SIG-M5 treated with dmso at 0.1 percent for 504 hours (cell line): ENCODE measurements around the gene ARMC3.
"Not testable (repeated sequence)": the region's sequence is repeated elsewhere in the genome, so short reads cannot be mapped to it uniquely, and the experiment has no call there.

Experiments
- DNase-seq: peaks from one replicate; lab custom pipeline; 2025; ENCODE audit not compliant: unreplicated experiment; lab: John Stamatoyannopoulos, UW

The ARMC3 gene, protein sequence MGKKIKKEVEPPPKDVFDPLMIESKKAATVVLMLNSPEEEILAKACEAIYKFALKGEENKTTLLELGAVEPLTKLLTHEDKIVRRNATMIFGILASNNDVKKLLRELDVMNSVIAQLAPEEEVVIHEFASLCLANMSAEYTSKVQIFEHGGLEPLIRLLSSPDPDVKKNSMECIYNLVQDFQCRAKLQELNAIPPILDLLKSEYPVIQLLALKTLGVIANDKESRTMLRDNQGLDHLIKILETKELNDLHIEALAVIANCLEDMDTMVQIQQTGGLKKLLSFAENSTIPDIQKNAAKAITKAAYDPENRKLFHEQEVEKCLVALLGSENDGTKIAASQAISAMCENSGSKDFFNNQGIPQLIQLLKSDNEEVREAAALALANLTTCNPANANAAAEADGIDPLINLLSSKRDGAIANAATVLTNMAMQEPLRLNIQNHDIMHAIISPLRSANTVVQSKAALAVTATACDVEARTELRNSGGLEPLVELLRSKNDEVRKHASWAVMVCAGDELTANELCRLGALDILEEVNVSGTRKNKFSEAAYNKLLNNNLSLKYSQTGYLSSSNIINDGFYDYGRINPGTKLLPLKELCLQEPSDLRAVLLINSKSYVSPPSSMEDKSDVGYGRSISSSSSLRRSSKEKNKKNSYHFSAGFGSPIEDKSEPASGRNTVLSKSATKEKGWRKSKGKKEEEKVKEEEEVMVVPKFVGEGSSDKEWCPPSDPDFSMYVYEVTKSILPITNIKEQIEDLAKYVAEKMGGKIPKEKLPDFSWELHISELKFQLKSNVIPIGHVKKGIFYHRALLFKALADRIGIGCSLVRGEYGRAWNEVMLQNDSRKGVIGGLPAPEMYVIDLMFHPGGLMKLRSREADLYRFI

DNA sequence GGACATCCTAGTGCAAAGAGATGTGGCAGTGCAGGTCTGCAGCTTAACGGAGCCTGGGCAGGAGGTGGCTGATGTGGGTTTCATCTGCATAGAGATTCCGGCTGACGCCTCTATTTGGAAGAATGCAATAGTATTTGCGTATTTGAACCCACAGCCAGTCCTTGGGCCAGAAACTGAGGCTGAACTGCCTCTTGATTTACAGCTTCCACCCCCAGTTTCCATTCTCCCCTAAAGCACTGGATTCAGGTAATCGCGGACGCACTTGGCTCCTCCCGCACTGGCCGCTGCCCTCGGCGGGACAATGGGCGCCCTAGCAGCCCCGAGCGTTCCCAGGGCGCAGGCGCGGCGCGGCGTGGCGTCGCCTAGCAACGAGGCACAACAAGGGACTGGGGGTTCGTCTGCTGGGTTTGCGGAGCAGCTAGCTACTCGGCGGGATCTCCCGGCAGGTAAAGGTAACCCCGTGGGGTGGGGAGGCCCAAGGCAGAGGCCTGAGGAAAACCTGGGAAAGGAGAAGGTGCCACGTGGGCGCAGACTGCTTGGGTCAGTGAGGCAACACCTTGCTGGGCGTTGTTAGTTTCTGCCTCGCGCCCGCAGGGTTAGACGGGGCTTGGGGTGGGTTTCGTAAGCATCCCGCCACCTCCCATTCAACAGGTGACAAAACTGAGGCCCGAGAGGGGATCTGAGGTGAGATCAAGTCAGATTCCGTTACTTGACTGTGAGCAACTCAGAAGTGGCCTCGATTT lies at the start of gene ARMC3:
ARMC3 (plus strand) TSS at position 393 of the 743 bp plus-strand sequence. CDS start 3,944 bp downstream, outside the sequence.
- DNase-seq = peak; percentile 0

DNA sequence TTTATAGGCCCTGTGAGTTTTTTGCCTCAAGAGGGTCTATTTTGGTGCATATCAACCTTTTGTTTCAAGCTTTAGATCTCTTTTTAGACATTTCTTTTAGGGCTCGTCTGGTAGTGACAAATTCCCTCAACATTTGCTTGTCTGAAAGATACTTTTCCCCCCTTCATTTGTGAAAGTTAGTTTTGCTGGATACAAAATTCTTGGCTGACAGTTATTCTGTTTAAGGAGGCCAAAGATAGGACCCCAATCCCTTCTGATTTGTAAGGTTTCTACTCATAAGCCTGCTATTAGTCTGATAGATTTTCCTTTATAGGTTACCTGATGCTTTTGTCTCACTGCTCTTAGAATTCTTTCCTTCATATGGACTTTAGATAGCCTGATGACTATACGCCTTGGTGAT lies 36.1 kb upstream of the ARMC3 start:
- no peak for DNase-seq

DNA sequence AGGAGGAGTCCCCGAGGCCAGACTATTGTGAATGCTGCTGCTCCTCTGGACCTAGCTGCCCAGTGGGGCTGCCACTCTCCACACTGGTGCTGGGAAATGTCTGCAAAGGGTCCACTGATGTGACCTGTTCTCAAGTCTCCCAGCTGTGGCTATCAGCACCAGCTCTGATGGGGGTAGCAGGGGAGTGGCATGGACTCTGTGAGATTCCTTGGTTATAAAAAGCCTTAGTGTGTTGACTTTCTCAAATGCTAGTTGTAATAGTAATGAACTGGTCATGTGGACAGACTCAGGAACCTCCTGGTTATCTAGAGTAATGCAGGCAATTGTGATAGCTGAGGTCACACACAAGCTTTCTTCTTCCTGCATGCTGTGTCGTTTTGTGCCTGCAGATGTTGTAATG lies 34.1 kb upstream of the ARMC3 start:
- DNase-seq = no peak

DNA sequence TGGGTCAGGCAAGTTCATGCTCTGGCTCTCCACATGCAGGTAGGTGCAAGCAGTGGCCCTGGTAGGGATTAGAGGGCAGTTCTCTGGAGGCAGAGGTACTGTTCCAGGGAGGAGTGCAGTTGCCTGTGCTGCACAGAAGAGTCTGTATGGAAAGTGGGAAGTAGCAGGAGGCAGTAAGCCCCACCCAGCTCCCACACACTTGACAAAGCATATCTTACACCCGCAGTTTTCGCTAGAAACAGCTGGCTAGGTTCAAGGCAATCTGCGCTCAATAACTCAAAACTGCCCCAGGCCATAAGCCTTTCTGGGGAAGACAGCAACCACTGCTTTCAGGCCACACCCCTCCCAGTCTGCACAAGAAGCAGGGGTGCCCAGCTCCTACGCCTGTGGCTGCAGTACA lies 33.1 kb upstream of the ARMC3 start:
- peak; percentile 0 for DNase-seq

DNA sequence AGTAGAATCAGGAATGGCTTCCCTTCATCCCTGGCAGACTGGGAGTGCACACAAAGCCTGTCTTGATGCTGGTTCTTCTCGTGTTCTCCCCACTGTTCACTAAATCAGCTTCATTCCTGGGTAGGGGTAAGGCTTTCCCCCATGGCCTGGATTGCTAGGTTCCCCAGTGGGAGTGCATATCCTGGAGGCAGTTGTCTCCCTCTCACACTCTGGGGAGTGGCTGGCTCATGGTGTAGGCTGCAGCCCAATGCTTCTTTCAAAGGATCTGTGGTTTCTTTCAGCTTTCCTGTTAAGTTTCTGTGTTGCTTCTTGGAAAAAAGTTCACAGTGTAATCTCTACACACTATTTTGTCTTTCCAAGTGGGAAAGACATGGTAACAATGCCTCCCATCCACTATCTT lies 32.6 kb upstream of the ARMC3 start:
- no peak for DNase-seq

DNA sequence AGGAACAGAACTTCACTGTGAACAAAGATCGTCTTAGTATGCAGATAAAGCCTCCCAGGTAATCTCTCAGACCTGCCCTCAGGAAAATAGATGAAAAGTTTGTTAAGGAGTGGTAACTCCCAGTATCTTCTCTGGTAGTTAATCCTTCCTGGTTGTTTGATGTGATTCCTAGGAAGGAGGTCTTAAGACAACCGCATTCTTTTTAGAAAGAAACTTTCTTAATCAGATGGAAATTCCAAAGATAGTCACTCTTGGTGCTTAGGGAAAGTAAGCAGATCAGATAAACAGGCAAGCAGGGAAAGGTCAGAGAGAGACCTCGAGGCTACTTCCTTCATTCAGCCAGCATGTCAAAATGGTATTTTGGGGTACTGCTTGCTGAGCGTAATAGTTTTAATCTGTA lies 30.5 kb upstream of the ARMC3 start:
- DNase-seq = no peak

DNA sequence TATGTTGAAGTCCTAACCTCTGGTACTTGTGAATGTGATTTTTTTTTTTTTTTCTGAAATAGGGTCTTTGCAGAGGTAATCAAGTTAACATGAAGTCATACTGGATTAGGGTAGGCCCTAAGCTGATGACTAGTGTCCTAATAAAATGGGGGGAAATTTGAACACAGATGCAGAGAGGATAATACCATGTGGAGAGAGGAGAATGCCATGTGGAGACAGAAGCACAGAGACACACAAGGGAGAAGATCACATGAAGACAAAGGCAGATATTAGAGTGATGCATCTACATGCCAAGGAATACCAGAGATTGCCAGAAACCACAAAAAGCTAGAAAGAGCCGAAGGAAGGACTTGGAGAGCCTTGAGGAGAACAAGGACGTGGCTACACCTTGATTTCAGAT lies 28.5 kb upstream of the ARMC3 start:
- no peak for DNase-seq

DNA sequence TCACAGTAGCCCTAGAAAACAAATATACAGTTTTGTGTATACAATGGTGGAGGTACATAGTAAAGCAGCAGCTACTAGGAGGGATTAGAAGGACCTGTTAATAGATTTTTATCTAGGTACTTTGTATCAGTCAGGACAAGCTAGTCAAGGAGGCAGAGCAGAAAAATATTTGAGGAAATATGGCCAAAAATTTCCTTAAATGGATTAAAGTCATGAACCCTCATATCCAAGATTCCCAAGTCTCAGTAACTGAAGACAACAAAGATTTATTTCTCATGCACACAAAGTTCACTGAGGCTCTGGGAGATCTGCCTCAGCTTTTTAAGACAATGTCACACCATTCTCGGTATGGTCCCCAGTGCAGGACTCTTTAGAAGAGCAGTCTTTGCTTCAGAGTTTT lies 28.1 kb upstream of the ARMC3 start:
- no peak for DNase-seq

DNA sequence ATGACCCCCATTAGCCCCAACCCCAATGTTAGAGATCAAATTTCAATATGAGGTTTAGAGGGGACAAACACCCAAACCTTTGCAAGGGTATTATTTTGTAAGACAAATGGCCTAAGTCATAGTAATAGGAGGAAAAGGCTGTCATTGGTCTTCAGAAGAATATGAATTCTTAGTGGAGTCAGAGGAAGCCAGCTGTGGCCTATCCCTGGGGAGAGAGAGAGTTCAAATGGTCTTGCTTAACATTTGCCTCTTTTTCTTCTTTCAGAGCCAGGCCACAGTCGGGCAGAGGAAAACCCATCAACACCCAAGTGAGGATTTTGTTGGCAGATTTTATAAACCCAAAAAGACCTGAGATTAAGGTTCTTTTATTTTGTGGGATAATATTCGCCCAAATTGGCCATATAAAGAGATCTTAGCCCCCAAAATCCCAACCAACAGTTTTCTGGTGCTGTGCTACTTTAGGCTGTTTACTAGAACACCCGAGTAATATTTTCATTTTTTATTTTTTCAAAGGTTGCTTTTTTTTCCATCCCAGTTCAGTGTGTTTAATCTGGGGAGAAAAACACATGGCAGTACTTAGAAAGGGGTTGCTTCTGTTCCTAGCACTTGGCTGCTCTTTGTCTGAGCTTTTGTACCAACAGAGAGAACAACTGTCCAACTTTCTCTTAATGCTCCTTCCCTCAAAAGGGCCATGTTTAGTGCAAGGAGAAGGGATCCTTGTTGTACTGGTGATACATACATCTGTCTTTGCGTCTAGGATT lies 26.8 kb upstream of the ARMC3 start:
- no peak for DNase-seq

DNA sequence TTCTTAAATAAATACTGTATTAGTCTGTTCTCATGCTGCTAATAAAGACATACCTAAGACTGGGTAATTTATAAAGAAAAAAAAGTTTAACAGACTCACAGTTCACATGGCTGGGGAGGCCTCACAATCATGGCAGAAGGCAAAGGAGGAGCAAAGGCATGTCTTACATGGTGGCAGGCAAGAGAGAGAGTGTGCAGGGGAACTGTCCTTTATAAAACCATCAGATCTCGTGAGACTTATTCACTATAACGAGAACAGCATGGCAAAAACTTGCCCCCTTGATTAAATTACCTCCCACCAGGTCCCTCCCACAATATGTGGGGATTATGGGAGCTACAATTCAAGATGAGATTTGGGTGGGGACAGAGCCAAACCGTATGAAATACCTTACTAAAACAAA lies 25.7 kb upstream of the ARMC3 start:
- not testable (repeated sequence) for DNase-seq

DNA sequence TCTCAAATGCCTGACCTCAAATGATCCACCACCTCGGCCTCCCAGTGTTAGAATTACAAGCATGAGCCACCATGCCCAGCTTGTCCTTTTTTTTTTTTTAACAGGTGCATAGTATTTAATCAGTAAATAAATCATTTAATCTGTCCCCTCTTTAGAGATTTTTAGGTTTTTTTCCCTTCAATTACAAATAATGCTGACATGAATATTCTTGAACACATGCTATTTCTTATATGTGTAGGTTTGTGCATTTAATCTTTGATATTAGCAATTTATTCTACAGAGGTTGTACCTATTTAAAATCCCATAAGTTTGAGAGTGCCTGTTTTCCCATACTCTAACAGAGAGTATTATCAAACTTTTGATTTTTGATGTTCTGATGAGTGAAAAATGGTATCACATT lies 24.2 kb upstream of the ARMC3 start:
- DNase-seq = no peak

DNA sequence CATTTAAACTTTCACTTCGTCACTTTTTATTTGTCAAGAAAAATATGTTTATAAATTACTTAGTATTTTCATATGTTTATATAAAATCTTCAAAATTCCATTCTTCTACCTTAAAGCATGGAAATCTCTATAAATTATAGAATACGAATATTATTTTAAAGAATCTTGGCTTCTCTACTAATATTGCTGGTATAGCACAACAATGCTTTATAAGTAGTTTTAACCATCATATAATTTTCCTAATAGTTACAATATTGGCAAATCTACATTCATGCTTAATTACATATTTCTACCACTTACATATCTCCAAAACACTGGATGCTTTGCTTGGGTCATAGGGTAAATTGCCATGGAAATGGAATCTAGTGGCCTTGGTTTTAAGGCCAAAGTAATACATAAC lies 21.1 kb upstream of the ARMC3 start:
- DNase-seq = no peak

DNA sequence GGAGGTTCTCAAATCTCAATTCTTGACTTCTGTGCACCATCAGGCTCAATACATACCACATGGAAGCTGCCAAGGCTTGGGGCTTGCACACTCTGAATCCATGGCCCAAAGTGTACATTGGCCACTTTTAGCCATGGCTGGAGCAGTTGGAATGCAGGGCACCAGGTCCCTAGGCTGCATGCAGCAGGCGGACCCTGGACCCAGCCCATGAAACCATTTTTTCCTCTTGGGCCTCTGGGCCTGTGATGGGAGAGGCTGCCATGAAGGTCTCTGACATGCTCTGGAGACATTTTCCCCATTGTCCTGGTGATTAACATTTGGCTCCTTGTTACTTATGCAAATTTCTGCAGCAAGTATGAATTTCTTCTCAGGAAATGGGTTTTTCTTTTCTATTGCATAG lies 19.0 kb upstream of the ARMC3 start:
- DNase-seq = no peak

DNA sequence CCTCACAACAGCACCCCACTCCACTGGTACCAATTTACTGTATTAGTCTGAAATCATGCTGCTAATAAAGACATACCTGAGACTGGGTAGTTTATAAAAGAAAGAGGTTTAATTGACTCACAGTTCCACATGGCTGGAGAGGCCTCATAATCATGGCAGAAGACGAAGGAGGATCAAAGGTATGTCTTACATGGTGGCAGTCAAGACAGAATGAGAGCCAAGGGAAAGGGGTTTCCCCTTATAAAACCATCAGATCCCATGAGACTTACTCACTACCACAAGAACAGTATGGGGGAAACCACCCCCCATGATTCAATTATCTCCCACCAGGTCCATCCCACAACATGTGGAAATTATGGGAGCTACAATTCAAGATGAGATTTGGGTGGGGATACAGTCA lies 18.2 kb upstream of the ARMC3 start:
- not testable (repeated sequence) for DNase-seq

DNA sequence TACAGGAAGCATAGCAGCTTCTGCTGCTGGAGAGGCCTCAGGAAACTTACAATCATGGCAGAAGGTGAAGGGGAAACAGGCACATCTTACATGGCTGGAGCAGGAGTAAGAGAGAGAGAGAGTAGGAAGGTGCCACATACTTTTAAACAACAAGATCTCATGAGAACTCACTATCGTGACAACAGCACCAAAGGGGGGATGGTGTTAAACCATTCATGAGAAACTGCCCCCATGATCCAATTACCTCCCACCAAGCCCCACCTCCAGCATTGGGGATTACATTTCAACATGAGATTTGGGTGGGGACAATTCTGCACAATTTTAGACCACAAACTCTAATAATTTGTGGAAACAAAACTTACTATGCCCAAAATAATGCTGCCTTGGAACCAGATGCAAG lies 16.8 kb upstream of the ARMC3 start:
- DNase-seq = no peak

DNA sequence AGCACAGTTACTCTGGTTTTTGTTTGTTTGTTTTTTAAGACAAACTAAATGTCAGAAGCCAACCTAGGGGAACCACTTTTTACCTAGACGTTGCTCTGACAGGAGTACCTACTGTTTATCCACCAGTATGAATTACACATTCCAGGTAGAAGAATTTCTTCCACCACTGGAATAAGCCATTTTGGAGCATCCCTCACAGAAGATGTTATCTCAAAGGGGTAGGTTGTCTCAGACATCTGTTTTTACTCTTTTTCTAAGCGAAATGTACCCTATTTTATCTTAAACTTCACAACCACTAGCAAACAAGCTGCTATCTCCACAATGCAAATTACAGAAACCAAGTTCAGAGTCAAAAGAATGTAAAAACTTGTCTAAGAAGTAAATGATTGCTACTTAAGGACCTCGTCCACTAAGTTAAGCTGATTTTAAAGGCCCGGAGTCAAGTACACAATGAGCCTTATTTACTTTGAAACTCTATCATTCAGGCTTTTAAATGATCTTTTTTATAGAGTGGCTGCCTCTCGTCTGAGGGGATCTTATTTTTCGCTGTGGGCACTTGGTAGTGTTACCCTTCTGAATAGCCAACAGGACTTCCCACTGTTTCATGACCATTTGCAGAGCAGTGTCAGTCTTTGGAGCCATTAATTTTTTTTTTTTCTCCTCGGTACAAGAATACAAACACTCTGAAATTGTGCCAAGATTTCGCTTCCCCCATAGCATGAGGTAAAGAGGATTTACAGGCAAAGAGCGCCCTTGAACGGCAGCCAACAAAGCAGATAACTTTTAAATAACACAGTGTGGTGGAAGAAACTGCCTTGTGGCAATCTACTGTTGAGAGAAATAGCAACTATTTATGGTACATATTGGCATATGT lies 15.7 kb upstream of the ARMC3 start:
- no peak for DNase-seq

DNA sequence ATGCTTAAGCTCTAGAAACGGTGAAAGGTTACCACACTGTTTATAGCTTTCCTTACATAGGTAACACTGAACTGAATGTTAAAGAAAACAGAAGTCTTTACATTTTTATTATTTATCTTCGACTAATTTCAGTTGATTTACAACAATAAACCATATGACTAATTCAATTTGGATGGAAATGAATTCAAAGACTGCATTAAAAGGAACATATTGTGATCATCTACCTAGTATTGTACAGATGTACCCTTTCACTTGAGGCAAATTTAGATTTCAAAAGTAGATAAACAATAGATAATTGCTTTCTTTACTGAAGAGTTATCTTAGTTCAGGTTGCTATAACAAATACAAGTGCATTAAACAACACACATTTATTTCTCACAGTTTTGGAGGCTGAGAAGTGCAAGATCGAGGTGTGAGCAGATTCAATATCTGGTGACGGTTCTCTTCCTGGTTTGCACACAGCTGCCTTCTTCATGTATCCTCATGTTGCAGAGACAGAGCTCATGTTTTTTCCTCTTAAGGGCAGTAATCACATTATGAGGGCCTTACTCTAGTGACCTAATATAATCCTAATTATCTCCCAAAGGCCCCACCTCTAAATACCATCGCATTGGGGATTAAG lies 15.0 kb upstream of the ARMC3 start:
- no peak for DNase-seq

DNA sequence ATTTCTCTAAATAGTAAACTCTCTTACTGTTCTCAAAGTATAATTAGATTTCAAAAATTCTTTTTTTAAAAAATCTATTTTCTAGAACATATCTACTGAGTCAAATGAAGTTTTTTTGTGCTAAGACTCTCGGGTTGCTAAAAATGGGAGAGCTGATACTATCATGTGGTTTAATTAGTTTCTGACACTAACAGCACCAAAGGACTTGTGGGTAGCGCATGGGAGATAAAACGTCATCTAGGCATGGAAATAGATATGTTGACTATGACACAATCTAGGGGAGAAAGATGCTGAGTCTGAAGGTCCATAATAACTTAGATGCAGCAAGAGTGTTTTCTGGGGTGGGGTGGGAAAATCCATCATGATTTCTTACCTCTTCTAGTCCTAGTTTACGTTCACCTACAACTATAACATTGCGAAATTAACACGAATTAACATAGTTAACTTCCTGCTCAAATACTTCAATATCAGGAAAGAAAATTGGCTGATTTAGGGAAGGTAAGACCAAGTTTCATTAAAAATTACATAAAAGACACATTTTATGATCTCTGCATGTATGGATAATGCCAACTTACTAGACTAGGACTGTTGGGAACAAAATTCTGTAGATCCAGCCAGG lies 14.3 kb upstream of the ARMC3 start:
- DNase-seq = no peak

DNA sequence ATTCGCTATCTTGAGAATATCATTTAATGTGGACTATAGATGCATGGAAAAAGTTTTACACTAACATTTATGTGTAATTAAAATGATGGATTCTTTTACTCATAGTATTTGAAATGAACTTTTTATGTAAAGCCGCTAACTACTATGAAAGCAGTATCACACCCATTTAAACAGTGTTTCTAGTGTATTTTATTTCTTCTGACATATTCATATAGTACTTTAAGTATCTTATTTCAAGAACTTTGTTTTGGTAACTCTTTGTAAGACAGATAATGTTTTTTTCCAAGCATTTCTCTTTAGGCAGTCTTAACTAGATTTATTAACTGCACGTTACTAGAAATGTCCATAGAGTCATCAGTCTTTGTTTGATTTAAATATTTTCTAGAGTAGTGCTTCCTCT lies 12.5 kb upstream of the ARMC3 start:
- no peak for DNase-seq
